Measurements from ENCODE around the gene B3GALNT1.

B3GALNT1 gene

GRCh38 chr3:161084277-161084676 is 20.9 kb downstream of the B3GALNT1 start:
- DNase-seq, result no peak
- in situ Hi-C loops (cut with HindIII; ENCODE audit: low pct_ligation_motif_present, low pct_unique_long_range_greater_than_20kb, low sequenced_read_pairs), result no loop called here

DNA sequence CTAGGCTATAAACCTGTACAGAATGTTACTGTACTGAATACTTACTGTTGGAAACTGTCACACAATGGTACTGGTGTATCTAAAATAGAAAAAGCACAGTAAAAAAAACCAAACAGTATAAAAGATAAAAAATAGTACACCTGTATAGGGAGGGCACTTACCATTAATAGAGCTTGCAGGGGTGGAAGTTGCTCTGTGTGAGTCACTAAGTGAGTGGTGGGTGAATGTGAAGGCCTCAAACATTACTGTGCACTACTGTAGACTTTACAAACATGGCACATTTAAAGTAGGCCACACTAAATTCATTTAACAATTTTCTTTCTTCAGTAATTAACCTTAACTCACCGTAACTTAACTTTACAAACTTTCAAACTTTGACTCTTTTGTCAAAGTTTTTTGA is 22.0 kb downstream of the B3GALNT1 start:
- no peak for DNase-seq
- in situ Hi-C loops (cut with HindIII; ENCODE audit: low pct_ligation_motif_present, low pct_unique_long_range_greater_than_20kb, low sequenced_read_pairs), result no loop called here

GRCh38 chr3:161082063-161082462 is 23.1 kb downstream of the B3GALNT1 start:
- in situ Hi-C loops (cut with HindIII; ENCODE audit: low pct_ligation_motif_present, low pct_unique_long_range_greater_than_20kb, low sequenced_read_pairs), result no loop called here
- no peak for DNase-seq

DNA sequence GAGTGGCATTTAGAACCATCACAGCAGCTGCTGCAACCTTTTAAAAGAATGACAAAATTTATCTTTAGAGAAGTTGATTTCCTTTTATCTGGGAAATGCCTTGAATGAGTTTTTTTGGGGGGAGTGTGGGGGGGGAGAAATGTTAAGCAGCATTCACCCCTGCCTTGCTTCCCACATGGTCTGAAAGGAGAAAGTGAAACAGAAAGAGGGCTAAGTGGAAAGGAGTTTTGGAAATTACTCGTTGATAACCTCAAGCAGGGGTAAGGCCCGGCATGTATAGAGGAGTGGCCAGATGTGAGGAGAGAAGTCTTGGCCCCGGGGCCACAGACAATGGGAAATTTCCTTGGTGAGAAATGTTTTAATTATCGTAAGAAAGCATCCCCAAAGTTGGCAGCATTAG is 23.5 kb downstream of the B3GALNT1 start:
- in situ Hi-C loops (cut with HindIII; ENCODE audit: low pct_ligation_motif_present, low pct_unique_long_range_greater_than_20kb, low sequenced_read_pairs), result no loop called here
- DNase-seq, result no peak

- in situ Hi-C loops (cut with HindIII; ENCODE audit: low pct_ligation_motif_present, low pct_unique_long_range_greater_than_20kb, low sequenced_read_pairs), result no loop called here
- DNase-seq, result no peak
Observed at GRCh38 chr3:161073181-161073580, 32.0 kb downstream of the B3GALNT1 start.

DNA sequence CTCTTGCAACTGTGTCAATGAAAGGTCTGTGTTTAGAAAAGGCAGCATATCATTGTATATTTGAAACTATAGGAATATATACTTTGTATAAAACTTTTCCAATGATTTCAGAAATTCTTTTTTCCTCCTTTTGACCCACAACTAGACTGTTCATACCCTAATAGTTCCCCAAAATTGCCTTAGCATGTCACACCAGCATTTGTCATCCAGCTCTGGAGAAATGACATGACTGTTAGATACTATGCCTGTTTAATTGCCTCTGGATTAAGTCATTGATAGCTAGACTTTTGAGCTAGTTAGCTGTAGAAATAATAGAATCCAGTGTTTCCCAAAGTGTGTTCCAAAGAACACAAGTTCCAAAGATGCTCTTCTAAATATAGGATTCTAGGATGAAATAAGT is 32.4 kb downstream of the B3GALNT1 start:
- DNase-seq, result no peak
- in situ Hi-C loops (cut with HindIII; ENCODE audit: low pct_ligation_motif_present, low pct_unique_long_range_greater_than_20kb, low sequenced_read_pairs), result no loop called here

- no peak for DNase-seq
- in situ Hi-C loops (cut with HindIII; ENCODE audit: low pct_ligation_motif_present, low pct_unique_long_range_greater_than_20kb, low sequenced_read_pairs), result no loop called here
Observed at GRCh38 chr3:161072211-161072621, 32.9 kb downstream of the B3GALNT1 start.

- no peak for DNase-seq
- in situ Hi-C loops (cut with HindIII; ENCODE audit: low pct_ligation_motif_present, low pct_unique_long_range_greater_than_20kb, low sequenced_read_pairs), result no loop called here
Observed at GRCh38 chr3:161070980-161071663, 34.0 kb downstream of the B3GALNT1 start.

- DNase-seq, result no peak
- in situ Hi-C loops (cut with HindIII; ENCODE audit: low pct_ligation_motif_present, low pct_unique_long_range_greater_than_20kb, low sequenced_read_pairs), result no loop called here
Observed at GRCh38 chr3:161070252-161070930, 34.8 kb downstream of the B3GALNT1 start.

DNA sequence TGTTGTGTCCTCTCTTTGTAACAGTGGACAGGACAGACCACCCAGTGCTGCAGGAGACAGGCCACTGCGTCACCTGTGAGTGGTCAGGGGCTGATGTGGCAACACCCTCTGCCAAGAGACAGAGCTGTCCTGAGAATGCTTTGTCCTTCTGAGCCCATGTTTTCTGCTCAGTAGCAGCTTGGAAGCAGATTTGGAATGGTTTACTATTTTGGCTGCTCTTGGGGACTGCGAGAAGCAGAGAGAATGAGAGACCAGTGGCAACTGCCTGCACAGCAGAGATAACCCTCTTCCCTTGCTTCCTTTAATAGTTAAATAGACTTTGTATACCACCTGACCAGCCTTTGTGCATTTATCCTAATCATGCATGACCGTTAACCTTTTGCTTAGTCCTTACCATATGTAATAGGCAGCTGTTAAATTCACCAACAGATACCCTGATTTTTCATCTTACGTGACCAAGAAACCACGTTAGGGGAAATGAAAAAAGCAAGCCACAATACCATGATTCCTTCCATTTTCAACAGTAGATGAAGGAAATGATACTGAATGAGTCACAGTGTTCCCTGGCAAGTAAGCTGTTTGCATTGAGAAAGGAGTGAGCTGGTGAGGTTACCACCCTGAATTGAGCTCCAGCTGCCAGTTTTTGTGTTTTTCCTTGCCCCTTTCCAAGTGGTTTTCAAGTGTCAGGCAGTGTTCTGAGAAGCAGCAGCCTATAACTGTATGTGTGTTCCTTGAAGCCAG is 35.5 kb downstream of the B3GALNT1 start:
- DNase-seq, result peak; percentile 5
- in situ Hi-C loops (cut with HindIII; ENCODE audit: low pct_ligation_motif_present, low pct_unique_long_range_greater_than_20kb, low sequenced_read_pairs), result no loop called here

- in situ Hi-C loops (cut with HindIII; ENCODE audit: low pct_ligation_motif_present, low pct_unique_long_range_greater_than_20kb, low sequenced_read_pairs), result no loop called here
Observed at GRCh38 chr3:161067335-161067734, 37.8 kb downstream of the B3GALNT1 start.

DNA sequence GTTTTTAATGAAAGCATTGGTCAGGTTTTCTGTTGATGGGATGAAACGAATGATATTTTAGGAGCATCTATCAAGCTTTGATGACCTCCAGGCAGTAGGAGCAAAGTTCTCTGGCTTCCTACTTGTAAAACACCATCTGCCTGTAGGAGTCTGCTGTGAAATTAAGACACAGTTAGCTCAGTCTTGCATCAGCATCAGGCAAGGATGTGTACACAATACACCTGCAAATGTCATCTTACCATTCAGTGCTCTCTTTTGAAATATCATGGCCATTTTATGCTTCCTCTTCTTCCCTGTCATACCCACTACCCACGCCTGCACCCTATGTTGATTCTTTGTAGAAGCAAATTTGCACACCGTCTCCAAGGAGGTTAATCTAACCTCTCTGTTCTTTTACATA is 38.2 kb downstream of the B3GALNT1 start:
- in situ Hi-C loops (cut with HindIII; ENCODE audit: low pct_ligation_motif_present, low pct_unique_long_range_greater_than_20kb, low sequenced_read_pairs), result no loop called here
- no peak for DNase-seq

More at GRCh38 chr3:161067335-161067734, 37.8 kb downstream of the B3GALNT1 start:
- no peak for DNase-seq

DNA sequence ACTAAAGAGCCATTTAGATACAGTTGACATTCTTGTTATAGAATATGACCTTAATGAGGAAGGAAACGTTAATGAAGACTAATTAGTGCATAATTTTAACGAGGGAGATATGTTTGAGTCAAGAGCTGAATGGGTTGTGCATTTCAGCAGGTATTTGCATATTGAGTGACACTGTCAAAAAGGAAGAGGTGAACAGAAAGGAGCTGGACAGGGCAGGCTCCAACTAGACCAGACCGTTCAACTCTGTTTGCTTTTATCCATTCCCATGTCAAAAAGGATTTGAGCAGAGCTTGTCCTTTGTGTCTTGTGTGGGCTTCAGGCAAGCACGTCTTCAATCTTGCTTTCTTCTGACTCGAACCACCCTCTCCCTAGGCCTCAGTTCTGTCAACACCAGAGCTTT is 40.7 kb downstream of the B3GALNT1 start:
- in situ Hi-C loops (cut with HindIII; ENCODE audit: low pct_ligation_motif_present, low pct_unique_long_range_greater_than_20kb, low sequenced_read_pairs), result no loop called here
- no peak for DNase-seq

- in situ Hi-C loops (cut with HindIII; ENCODE audit: low pct_ligation_motif_present, low pct_unique_long_range_greater_than_20kb, low sequenced_read_pairs), result no loop called here
- DNase-seq, result no peak
Observed at GRCh38 chr3:161054860-161055604, 50.1 kb downstream of the B3GALNT1 start.

- in situ Hi-C loops (cut with HindIII; ENCODE audit: low pct_ligation_motif_present, low pct_unique_long_range_greater_than_20kb, low sequenced_read_pairs), result no loop called here
Observed at GRCh38 chr3:161051856-161052255, 53.3 kb downstream of the B3GALNT1 start.

GRCh38 chr3:161050935-161051334 is 54.2 kb downstream of the B3GALNT1 start:
- DNase-seq, result no peak
- in situ Hi-C loops (cut with HindIII; ENCODE audit: low pct_ligation_motif_present, low pct_unique_long_range_greater_than_20kb, low sequenced_read_pairs), result no loop called here

More at GRCh38 chr3:161051856-161052255, 53.3 kb downstream of the B3GALNT1 start:
- DNase-seq, result no peak

DNA sequence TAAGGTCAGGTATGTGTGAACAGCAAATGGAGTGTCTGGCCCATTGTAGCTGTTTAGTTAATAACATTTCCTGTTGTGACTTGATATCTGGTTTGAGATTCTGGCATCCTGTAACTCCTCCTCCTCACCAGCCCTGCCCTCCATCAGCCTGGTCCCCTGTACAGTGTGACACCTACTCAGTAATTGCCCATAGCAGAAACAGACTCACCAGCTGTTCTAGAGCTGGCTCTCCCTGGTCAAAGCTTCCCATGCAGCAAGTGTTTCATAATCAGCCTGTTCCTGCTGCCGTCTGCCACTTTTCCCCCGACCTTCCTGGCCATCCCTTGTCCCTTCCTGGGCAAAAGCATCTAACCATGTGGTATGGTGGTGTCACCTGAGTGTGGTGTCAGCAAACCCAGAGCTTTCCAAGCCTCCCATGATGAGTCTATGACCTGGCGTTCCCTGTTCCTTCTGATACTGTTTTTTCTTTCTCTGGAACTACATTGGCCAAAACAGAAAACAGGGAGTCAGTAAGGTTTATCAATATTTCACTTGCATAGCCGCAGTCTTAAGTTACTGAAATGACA is 55.4 kb downstream of the B3GALNT1 start:
- no peak for DNase-seq
- in situ Hi-C loops (cut with HindIII; ENCODE audit: low pct_ligation_motif_present, low pct_unique_long_range_greater_than_20kb, low sequenced_read_pairs), result no loop called here

DNA sequence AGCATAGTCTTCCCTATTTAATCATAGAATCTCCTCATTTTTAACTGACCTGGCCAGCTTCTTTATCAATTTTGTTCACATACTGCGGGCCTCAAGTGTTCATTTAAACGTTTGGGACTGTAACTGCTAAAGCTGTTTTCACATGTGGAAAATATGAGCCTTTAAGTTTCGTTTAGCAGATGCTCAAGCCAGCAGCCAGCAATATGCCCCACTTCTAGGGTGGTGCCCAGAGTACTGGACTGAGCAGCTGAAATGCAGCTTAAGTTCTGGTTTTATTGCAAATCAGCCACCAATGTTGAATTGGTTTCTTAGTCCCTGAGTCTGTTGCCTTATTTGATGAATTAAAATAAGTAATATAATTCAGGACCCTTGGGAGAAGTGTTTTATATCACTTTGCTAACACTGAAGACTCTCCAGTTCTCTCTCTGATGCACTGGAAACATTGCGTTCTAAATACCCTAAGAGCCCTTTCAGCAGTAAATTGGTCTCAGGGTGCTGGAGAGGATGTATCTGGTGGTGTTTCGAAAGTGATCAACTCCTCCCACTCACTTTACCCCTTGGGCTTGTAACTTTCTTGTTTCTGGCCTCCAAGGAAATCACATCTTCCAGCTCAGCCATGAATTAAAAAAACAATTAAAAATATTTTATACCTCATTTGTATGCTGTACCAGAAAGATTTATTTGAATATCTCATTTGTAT is 61.7 kb downstream of the B3GALNT1 start:
- in situ Hi-C loops (cut with HindIII; ENCODE audit: low pct_ligation_motif_present, low pct_unique_long_range_greater_than_20kb, low sequenced_read_pairs), result no loop called here
- DNase-seq, result no peak

All from ACHN (cell line).